GM12865 (cell line): Measurements from ENCODE around the gene LTBP1.
"Not testable (repeated sequence)": the region's sequence is repeated elsewhere in the genome, so short reads cannot be mapped to it uniquely, and the experiment has no call there.

ENCODE experiments used
- DNase-seq: peaks from one replicate; pipeline ENCODE4 v3.0.0; 2010; ENCODE audit warnings: low read depth
- H3K4me3 ChIP-seq: 2 replicates; pipeline ENCODE4 v1.5.1; 2011; ENCODE audit warnings: mild to moderate bottlenecking, low read depth, low read length, control low read depth
- CTCF ChIP-seq: IDR thresholded peaks from 2 replicates; pipeline ENCODE4 v1.5.1; 2011; ENCODE audit warnings: low read length, control low read depth, low read depth, inconsistent platforms; ENCODE audit not compliant: insufficient read depth; ENCODE audit errors: missing control alignments

LTBP1 gene

GRCh38 chr2:32904751-32905150 lies 42.0 kb upstream of the LTBP1 start:
- TF ChIP-seq CTCF: no peak
- H3K4me3 ChIP-seq: no peak overlapping the region
- DNase-seq: no peak

GRCh38 chr2:32905270-32905669 lies 41.5 kb upstream of the LTBP1 start:
- no peak overlapping the region; the same call in 1 of the 2 replicates for H3K4me3 ChIP-seq
- TF ChIP-seq CTCF: no peak
- DNase-seq: peak; percentile 29

- H3K4me3 ChIP-seq: no peak overlapping the region
- no peak for TF ChIP-seq CTCF
- peak; percentile 75 for DNase-seq
Observed at GRCh38 chr2:32910883-32911598, 35.7 kb upstream of the LTBP1 start.

- TF ChIP-seq CTCF: no peak
- H3K4me3 ChIP-seq: no peak overlapping the region
- DNase-seq: no peak
Observed at GRCh38 chr2:32915694-32916093, 31.1 kb upstream of the LTBP1 start.

- no peak for TF ChIP-seq CTCF
- DNase-seq: no peak
- H3K4me3 ChIP-seq: no peak overlapping the region
Observed at GRCh38 chr2:32918774-32919173, 28.0 kb upstream of the LTBP1 start.

- DNase-seq, H3K4me3 ChIP-seq: not testable (repeated sequence)
Observed at GRCh38 chr2:32919901-32920300, 26.9 kb upstream of the LTBP1 start.

GRCh38 chr2:32921486-32921885 lies 25.3 kb upstream of the LTBP1 start:
- DNase-seq, H3K4me3 ChIP-seq: not testable (repeated sequence)

- TF ChIP-seq CTCF: no peak
- H3K4me3 ChIP-seq: no peak overlapping the region
- DNase-seq: no peak
Observed at GRCh38 chr2:32922501-32922900, 24.3 kb upstream of the LTBP1 start.
